Cerebellar nuclear complex (tissue), 1 donor: Measurements from ENCODE around the gene CAPSL.
"Not testable (repeated sequence)": the region's sequence is repeated elsewhere in the genome, so short reads cannot be mapped to it uniquely, and the experiment has no call there.

Experiments used
- DNase-seq, 2 experiments: peaks; one replicate each; lab custom pipeline; 2025; lab: John Stamatoyannopoulos, UW

CAPSL gene

DNA sequence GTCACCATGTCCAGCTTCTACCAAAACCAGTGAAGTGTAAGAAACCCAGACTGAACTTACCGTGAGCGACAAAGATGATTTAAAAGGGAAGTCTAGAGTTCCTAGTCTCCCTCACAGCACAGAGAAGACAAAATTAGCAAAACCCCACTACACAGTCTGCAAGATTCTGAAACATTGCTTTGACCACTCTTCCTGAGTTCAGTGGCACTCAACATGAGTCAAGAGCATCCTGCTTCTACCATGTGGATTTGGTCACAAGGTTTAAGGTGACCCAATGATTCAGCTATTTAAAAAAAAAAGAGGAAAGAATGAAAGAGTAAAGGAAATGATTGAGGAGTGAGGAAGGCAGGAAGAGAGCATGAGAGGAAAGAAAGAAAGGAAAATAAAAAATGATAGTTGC is 62.0 kb downstream of the CAPSL start:
- DNase-seq: no peak

DNA sequence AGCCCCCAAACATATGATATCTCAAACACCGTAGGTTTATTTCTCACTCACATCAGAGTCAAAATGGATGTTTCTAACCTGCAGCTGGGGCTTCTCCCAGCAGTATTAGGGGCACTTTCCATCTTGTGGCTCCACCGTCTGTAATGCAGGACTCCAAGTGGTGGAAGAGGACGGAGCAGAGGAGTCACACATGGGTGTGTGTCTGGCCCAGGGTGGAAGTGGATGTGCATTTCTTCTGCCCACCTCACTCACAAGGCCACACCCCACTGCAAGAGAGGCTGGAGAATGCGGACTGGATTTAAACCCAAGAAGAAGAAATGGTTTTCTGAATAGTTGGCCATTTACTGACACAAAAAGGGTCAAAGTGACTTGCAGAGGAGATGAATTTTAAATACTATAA is 67.8 kb downstream of the CAPSL start:
- DNase-seq: no peak

DNA sequence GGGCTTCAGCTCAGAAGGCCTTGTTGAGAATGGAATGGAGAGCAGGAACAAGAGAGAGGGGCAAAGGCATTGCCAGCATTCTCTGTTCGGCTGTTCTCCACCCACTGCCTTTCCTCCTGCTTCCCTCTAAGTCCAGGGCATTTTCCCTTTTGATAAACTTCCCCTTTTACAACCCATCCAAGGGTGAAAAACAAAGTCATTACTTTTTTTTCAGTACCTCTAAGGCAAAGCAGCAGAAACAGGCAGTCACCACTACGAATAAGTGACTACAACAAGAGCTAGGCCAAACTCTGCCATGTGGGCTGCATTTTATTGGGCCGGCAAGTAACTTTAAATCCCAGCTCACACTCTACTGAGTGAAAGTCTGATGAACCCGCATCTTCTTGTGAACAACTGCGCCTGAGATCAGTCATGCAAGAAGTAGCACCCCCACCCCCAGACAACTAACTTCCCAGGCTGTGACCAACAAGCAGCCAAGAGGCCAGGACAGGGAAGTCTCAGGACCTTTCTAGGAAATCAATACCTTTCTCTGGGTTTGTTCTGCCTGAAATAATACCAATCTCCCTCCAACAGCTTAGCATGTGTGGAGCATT is 68.6 kb downstream of the CAPSL start:
- DNase-seq: no peak

DNA sequence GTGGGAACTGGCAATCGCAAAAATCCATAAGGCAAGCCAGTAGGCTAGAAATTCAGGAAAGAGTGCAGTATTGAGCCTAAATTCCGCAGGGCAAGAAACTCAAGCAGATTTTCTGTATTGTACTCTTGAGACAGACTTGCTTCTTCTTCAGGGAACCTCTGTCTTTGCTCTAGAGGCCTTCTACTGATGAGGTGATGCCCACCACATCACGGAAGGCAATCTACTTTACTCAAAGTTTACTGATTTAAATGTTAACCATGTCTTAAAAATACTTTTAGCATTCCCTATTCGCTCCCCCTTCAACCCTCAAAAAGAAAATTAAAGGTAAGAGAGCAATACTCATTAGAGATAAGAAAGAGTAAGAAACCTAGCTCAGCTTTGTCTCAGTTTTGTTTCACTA is 70.4 kb downstream of the CAPSL start:
- no peak for DNase-seq

DNA sequence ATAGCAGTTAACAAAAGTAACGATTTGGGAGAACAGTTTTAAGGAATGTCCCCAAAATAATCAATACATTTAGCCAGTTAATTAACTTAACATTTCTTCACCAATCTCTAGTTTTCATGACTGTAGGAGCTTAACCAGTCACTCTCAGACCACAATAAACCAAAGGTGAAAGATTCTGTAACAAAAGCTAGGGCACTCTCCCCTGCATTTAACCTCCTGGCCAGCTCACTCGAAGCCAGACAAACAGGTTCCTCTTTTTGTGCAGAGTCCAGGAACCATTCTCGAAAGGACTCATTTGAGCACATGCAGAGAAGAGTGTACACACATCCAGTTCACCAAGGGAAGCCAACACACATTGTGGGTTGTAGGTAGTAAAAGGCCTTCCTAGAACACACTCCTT is 75.3 kb downstream of the CAPSL start:
- DNase-seq: no peak

DNA sequence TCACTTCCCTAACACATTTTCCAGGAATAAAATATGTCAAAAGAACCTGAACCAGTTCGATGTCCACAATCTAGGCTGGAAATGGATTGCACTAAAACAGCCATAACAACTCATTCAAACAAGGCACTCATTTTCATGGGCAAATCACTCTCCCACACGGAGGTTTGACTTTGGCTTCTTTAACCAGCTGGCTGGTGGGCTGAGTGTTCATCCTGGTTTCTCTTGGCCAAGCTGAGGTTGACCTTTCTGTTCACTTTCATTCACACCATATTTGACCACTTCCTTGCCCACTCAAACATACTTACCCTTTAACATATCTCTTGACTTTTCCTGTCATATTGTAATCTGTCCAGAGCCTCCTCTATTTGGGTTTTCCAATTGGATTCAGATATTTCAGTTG is 76.3 kb downstream of the CAPSL start:
- DNase-seq: no peak

DNA sequence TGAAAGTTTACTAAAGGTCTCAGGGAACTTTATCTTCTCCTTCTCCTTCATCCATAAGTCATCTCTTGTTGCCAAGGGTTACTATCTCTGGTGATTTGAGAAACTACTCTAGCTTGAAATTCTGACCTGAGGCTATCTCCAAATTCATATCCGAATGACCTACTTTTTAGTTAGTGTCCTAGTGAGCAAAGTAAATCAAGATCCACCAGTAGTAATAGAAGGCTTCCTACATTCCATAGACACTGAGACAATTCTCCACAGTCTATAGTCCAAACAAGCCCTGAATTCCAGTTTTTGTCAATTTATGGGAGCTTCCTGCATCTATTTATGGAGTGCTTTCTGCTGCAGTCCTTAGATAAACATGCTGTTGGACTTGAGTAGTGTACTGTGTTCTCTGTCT is 76.7 kb downstream of the CAPSL start:
- no peak for DNase-seq

DNA sequence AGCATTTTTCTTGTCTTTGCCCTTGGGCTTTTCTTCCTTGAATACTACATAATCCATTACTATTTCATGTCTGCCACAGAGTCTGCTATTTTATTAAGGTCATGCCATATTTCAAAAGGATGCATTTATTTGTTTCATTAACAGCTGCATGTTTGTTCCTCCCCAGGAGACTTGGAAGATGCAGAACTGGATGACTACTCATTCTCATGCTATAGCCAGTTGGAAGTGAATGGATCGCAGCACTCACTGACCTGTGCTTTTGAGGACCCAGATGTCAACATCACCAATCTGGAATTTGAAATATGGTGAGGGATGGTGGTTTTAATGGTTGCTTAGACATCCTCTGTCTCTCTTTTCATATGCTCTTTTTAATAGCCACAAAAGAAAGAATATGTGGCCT is 77.7 kb downstream of the CAPSL start:
- no peak for DNase-seq

DNA sequence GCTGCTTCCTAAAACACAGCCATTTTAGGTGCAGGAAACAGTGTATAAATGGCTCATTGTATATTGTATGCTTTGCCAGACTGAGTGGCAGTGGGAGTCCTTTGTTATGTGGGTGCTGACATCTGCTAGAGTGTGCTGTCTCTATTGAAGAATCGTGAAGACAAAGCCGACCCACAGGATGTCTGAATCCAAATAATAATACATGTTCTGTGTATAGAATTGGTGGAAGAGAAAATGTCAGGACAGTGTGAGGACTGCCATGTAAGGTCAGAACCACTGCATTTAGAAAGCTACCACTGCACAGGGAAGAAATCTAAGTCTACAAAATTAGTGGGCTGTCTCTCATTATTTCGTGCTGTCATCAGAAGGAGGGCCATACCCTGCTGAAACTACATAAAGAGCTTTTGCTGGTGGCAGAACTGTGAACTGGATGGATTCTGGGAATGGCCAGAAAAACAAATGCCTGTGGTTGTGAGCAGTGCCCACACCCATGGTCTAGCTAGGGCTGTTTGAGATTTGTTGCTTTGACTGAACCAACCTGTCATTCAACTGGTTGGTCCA is 79.2 kb downstream of the CAPSL start:
- DNase-seq: no peak

DNA sequence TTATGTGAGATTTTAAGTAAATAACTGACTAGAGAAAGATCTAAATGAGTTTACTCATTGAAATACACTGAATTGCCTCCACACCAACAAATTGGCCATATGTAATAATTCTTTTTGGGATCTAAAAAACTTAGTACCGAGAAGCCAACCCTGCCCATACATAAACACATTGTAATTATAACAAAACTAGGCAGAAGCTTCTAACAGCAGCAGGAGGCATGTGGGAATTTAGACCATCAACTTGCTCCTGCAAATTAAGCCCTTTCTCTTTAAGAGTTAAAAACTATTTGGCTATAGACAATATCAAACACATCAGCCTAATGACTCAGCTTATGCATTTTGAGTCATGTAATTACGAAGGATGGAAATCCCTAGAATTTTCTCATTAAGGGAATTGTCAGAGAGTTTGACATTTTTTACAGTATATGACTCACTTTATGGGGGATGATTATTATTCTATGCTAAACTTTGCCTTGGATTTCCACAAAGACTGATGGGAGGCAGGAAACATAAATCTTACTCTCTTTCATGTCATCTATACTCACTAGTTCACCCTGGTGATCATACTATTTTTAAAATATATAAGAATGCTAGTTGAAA is 80.7 kb downstream of the CAPSL start:
- DNase-seq: no peak

DNA sequence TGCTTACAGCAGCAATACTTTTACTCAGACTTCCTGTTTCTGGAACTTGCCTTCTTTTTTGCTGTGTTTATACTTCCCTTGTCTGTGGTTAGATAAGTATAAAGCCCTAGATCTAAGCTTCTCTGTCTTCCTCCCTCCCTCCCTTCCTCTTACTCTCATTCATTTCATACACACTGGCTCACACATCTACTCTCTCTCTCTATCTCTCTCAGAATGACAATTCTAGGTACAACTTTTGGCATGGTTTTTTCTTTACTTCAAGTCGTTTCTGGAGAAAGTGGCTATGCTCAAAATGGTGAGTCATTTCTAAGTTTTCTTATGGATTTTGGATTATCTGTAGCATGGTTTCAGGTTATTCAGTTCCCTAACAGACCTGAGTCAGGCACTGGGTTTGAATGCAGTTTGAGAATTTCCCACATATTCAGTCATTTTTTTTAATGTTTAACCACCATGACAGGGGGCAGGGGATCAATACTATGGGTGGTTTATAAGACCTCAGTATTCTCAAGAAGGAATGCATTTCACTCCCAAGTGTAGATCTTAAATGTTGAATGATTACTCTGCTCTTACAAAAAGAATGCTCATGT is 81.6 kb downstream of the CAPSL start, which contains the start of gene IL7R:
Gene IL7R, plus strand, starts transcription at position 127 of the 587 bp plus-strand sequence. Its CDS starts 87 bp downstream, at position 214.
- DNase-seq: no peak

DNA sequence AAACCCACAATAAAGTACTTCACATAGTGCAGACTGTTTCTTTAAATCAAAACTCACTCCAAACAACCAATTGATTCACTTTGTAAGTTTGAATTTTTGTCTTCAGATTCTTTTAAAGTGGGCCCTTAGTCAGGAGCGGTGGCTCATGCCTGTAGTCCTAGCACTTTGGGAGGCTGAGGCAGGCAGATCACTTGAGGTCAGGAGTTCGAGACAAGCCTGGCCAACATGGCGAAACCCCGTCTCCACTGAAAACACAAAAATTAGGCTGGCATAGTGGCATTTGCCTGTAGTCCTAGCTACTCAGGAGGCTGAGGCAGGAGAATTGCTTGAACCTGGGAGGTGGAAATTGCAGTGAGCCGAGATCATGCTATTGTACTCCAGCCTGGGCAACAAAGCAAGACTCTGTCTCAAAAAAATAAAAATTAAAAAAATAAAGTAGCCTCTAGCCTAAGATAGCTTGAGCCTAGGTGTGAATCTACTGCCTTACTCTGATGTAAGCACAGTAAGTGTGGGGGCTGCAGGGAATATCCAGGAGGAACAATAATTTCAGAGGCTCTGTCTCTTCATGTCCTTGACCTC is 82.1 kb downstream of the CAPSL start:
- DNase-seq: not testable (repeated sequence)

DNA sequence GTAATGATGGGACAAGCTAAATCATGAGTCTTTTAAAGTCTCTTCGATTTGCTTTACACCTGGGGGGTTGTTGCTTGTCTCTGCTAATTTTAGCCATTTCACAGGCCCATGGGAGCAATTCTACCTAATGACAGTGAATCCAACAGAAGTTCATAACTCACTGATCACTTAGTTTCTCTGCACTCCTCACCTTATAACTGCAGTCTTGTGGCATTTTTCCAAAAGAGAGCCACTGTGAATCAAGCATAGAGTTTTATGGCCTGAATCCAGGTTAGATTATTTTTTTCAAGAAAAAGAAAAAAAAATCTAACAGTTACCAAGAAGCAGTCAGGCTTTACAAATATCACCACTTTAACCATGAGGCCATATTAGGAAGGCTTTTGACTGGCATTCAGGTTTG is 83.2 kb downstream of the CAPSL start:
- DNase-seq: no peak
